ENCODE data around the gene HSD17B14.
A peak's percentile ranks its signal among the peaks of the same experiment; 100 is the strongest.

DNA sequence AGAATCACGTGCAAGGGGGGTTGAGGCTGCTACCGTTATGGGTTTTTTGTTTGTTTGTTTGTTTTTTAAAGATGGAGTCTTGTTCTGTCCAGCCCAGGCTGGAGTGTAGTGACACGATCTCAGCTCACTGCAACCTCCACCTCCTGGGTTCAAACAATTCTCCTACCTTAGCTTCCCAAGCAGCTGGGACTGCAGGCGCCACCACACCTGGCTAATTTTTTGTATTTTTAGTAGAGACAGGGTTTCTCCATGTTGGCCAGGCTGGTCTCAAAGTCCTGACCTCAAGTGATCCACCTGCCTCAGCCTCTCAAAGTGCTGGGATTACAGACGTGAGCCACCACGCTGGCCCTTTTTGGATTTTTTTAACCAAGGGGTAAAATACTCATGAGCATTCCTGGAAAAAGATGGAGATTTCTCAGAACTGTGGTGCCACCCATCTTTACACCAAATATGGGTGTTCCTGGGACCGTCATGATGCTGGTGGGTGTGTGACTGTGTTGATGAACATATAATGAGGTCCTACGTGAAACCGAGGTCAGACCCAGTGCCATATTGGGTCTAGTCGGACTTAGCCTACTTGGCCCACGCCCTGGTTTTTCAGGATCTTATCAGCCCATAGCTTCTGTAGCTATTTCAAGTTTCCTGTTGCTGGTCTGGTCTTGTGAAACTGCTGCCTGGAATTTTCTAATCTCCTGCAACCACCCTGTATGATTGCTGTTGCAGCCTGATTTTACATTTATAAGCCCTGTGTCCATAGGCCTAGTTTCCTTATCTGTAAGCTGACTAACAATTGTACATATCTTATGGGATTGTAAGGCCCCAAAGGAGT, 42.1 kb upstream of the HSD17B14 start:
- TF ChIP-seq, protein P1, sequence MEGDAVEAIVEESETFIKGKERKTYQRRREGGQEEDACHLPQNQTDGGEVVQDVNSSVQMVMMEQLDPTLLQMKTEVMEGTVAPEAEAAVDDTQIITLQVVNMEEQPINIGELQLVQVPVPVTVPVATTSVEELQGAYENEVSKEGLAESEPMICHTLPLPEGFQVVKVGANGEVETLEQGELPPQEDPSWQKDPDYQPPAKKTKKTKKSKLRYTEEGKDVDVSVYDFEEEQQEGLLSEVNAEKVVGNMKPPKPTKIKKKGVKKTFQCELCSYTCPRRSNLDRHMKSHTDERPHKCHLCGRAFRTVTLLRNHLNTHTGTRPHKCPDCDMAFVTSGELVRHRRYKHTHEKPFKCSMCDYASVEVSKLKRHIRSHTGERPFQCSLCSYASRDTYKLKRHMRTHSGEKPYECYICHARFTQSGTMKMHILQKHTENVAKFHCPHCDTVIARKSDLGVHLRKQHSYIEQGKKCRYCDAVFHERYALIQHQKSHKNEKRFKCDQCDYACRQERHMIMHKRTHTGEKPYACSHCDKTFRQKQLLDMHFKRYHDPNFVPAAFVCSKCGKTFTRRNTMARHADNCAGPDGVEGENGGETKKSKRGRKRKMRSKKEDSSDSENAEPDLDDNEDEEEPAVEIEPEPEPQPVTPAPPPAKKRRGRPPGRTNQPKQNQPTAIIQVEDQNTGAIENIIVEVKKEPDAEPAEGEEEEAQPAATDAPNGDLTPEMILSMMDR (IDR thresholded peaks at IDR 0.05), result no peak
- TF ChIP-seq POLR2A (IDR thresholded peaks at IDR 0.05) (peak in 1 of 4 donors; percentile 30), POLR2AphosphoS5 (IDR thresholded peaks at IDR 0.05) (peak; percentile 69 to 90), EP300 (IDR thresholded peaks at IDR 0.05) (peak in 3 of 4 donors; percentile 60 to 89 (median 78))

Data from upper lobe of left lung (tissue), 4 donors.